ENCODE data around the gene CKMT2. TPM values are rescaled to one million over a fixed set of nuclear protein-coding genes. Genes with fewer than 3 reads are reported as not detected.

The CKMT2 gene
- total RNA-seq, 1 experiment from 2014 or later: not detected

- H3K4me1 ChIP-seq (ENCODE audit: control insufficient read depth, insufficient read depth, low read length): no peaks in the 10 kb centered on the region
- intact Hi-C loops (cut with micrococcal nuclease; ENCODE audit: unreplicated experiment): no loop called here
- TF ChIP-seq POLR2AphosphoS5 (IDR thresholded peaks at IDR 0.05; ENCODE audit: low read depth, low read length) (no peak), SIN3A (IDR thresholded peaks at IDR 0.05; ENCODE audit: borderline replicate concordance, insufficient read depth, low read depth, low read length) (no peak), REST (IDR thresholded peaks at IDR 0.05; ENCODE audit: insufficient read depth in 1 of 2, low read depth in 2 of 2, low read length in 1 of 2) (no peak), TCF7L2 (IDR thresholded peaks at IDR 0.05; ENCODE audit: low read depth, low read length) (no peak), CTCF (IDR thresholded peaks at IDR 0.05) (no peak)
- BruUV-seq (replicated peaks): no TSS peak
- no peak overlapping the region for H3K4me3 ChIP-seq (ENCODE audit: low read depth in 2 of 2, low read length in 2 of 2)
- no peak for ATAC-seq
- POLR2A ChIA-PET: no interaction called here
- H3K9me3 ChIP-seq (ENCODE audit: control insufficient read depth, insufficient read depth, low read depth, low read length): no peaks in the 10 kb centered on the region
- no peak for DNase-seq (ENCODE audit: low read depth, low spot score)
- CTCF ChIA-PET: no interaction called here
- no peaks in the 10 kb centered on the region for H3K27me3 ChIP-seq (ENCODE audit: control insufficient read depth, insufficient read depth, low read length)
- in situ Hi-C loops (cut with HindIII; ENCODE audit: low pct_unique_long_range_greater_than_20kb, low sequenced_read_pairs): no loop called here
- no peaks in the 10 kb centered on the region for H3K36me3 ChIP-seq (ENCODE audit: control insufficient read depth, insufficient read depth, low read length)
- no peak overlapping the region for H3K27ac ChIP-seq (ENCODE audit: low read length)
Observed at GRCh38 chr5:81222285-81222684, 10.8 kb upstream of the CKMT2 start.

- DNase-seq (ENCODE audit: low read depth, low spot score): no peak
- POLR2A ChIA-PET: no interaction called here
- TF ChIP-seq TCF7L2 (IDR thresholded peaks at IDR 0.05; ENCODE audit: low read depth, low read length) (no peak), SIN3A (IDR thresholded peaks at IDR 0.05; ENCODE audit: borderline replicate concordance, insufficient read depth, low read depth, low read length) (no peak), CTCF (IDR thresholded peaks at IDR 0.05) (no peak), REST (IDR thresholded peaks at IDR 0.05; ENCODE audit: insufficient read depth in 1 of 2, low read depth in 2 of 2, low read length in 1 of 2) (no peak), POLR2AphosphoS5 (IDR thresholded peaks at IDR 0.05; ENCODE audit: low read depth, low read length) (no peak)
- H3K27ac ChIP-seq (ENCODE audit: low read length): no peak overlapping the region
- intact Hi-C loops (cut with micrococcal nuclease; ENCODE audit: unreplicated experiment): no loop called here
- CTCF ChIA-PET: no interaction called here
- no peaks in the 10 kb centered on the region for H3K27me3 ChIP-seq (ENCODE audit: control insufficient read depth, insufficient read depth, low read length)
- in situ Hi-C loops (cut with HindIII; ENCODE audit: low pct_unique_long_range_greater_than_20kb, low sequenced_read_pairs): no loop called here
- H3K36me3 ChIP-seq (ENCODE audit: control insufficient read depth, insufficient read depth, low read length): no peaks in the 10 kb centered on the region
- H3K4me1 ChIP-seq (ENCODE audit: control insufficient read depth, insufficient read depth, low read length): no peaks in the 10 kb centered on the region
- ATAC-seq: no peak
- no TSS peak for BruUV-seq (replicated peaks)
- no peak overlapping the region for H3K4me3 ChIP-seq (ENCODE audit: low read depth in 2 of 2, low read length in 2 of 2)
- no peaks in the 10 kb centered on the region for H3K9me3 ChIP-seq (ENCODE audit: control insufficient read depth, insufficient read depth, low read depth, low read length)
Observed at GRCh38 chr5:81225463-81225862, 7.7 kb upstream of the CKMT2 start.
